Right atrium auricular region (tissue), 2 donors: ENCODE measurements around the gene ITGAE. TPM values are rescaled to one million over a fixed set of nuclear protein-coding genes. Genes with fewer than 3 reads are reported as not detected.

Experiments
- DNase-seq: peaks from one replicate; pipeline ENCODE4 v3.0.0-alpha.2; 2019; ENCODE audit warnings: low spot score
- H3K27ac ChIP-seq, 2 donors: fragments of 200-600 bp; sonication (generic); 1 replicate in 1 of 2; 2 replicates in 1 of 2; pipeline ENCODE4 v1.5.1; 2016 to 2019
- H3K27me3 ChIP-seq, 2 donors: fragments of 200-600 bp; sonication (generic); one replicate each; pipeline versions ENCODE4 v1.5.1 to v1.6.0; 2017 to 2019
- H3K36me3 ChIP-seq: fragments of 200-600 bp; sonication (generic); one replicate; pipeline ENCODE4 v1.5.1; 2016
- H3K4me1 ChIP-seq, 2 donors: fragments of 200-600 bp; sonication (generic); one replicate each; pipeline versions ENCODE4 v1.5.1 to v1.6.0; 2017 to 2019
- H3K4me3 ChIP-seq, 2 donors: fragments of 200-600 bp; sonication (generic); 1 replicate in 1 of 2; 2 replicates in 1 of 2; pipeline ENCODE4 v1.5.1; 2017 to 2019; ENCODE audit warnings: mild to moderate bottlenecking in 1 of 2, moderate library complexity in 1 of 2
- H3K9me3 ChIP-seq, 2 donors: fragments of 200-600 bp; sonication (generic); one replicate each; pipeline ENCODE4 v1.5.1; 2019
- CTCF ChIP-seq, 2 donors: fragments of 200-600 bp; sonication (generic); IDR thresholded peaks; one replicate each; pipeline ENCODE4 v1.5.1; 2019; ENCODE audit warnings: antibody characterized with exemption in 2 of 2
- total RNA-seq, 2 donors: library from RNA; depleted of rRNA; stranded (reverse); fragments of >200 nt; gene quantifications; one replicate each; pipeline ENCODE4 v1.1.0, GENCODE V29; 2016

ITGAE gene
- total RNA-seq, 2 donors from 2014 or later: 23.4 to 26.1 TPM

GRCh38 chr17:3773966-3774365 is 27.0 kb downstream of the ITGAE start:
- H3K4me3 ChIP-seq: no peak overlapping the region
- no peaks in the 10 kb centered on the region for H3K36me3 ChIP-seq
- no peak overlapping the region for H3K27ac ChIP-seq
- no peak for DNase-seq
- no peak for TF ChIP-seq CTCF (IDR thresholded peaks at IDR 0.05)
- no peaks in the 10 kb centered on the region for H3K9me3 ChIP-seq
- H3K27me3 ChIP-seq: no peaks in the 10 kb centered on the region
- H3K4me1 ChIP-seq: no peaks in the 10 kb centered on the region

DNA sequence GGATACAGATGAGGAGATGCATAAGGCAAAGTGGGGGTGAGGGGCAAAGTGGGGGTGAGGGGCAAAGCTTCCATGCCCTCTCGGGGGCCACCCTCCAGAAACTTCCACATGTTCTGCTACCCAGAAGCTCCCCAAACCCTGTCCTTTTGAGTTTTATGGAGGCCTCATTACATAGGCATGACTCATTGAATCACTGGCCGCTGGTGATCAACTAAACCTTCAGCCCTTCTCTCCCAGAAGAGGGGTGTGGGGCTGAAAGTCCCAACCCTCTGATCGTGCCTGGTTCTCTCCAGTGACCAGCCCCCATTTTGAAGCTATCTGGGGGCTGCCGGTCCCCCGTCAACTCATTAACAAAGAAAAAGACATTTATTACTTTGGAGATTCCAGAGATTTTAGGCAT is 27.5 kb downstream of the ITGAE start:
- no peak for DNase-seq
- Histone ChIP-seq H3K36me3 (no peaks in the 10 kb centered on the region), H3K27ac (no peak overlapping the region), H3K27me3 (no peaks in the 10 kb centered on the region), H3K4me1 (no peaks in the 10 kb centered on the region), H3K4me3 (no peak overlapping the region), H3K9me3 (no peaks in the 10 kb centered on the region)
- TF ChIP-seq CTCF (IDR thresholded peaks at IDR 0.05): no peak

DNA sequence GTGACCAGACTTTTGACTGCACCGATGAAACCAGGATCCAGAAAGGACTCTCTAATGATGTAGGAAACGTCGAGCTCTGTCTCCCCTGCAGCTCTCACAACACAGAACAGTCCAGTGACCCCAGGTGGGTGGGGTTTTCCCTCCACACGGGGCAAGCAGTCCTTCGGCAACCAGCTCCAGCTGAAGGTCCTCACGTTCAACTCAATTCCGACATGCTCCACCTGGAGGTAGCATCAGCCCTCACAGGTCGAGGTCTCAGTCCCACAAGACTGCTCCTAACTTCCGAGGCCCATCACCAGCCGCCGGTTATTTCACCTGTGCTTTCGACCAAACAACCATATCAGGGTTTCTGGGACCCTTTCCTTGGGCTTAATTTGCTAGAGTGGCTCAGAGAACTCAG is 28.2 kb downstream of the ITGAE start:
- no peaks in the 10 kb centered on the region for H3K4me1 ChIP-seq
- no peaks in the 10 kb centered on the region for H3K9me3 ChIP-seq
- no peaks in the 10 kb centered on the region for H3K27me3 ChIP-seq
- no peak for DNase-seq
- no peaks in the 10 kb centered on the region for H3K36me3 ChIP-seq
- no peak overlapping the region for H3K4me3 ChIP-seq
- no peak for TF ChIP-seq CTCF (IDR thresholded peaks at IDR 0.05)
- no peak overlapping the region for H3K27ac ChIP-seq

DNA sequence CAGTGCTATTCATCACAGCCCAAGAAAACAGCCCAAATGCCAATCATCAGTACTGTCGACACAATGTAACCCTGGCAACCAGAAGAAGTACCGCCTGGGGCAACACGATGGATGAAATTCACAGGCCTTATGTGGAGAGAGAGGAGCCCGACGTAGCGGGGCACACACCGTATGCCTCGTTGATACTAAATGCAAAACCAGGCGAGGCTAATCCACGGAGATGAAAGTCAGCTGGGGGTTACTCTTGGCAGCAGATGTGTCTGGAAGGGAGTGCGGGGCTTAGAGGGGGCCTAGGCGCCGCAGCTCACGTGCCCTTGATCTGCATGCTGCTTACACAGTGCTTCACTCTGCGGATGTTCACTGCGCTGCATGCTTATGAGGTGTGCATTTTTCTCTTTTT is 29.8 kb downstream of the ITGAE start:
- Histone ChIP-seq H3K36me3 (no peaks in the 10 kb centered on the region), H3K27ac (no peak overlapping the region), H3K9me3 (no peaks in the 10 kb centered on the region), H3K4me1 (no peaks in the 10 kb centered on the region), H3K4me3 (no peak overlapping the region), H3K27me3 (no peaks in the 10 kb centered on the region)
- TF ChIP-seq CTCF (IDR thresholded peaks at IDR 0.05): no peak
- no peak for DNase-seq

- H3K4me3 ChIP-seq: no peak overlapping the region
- no peak overlapping the region for H3K27ac ChIP-seq
- no peaks in the 10 kb centered on the region for H3K4me1 ChIP-seq
- TF ChIP-seq CTCF (IDR thresholded peaks at IDR 0.05): no peak
- no peaks in the 10 kb centered on the region for H3K36me3 ChIP-seq
- DNase-seq: no peak
- H3K27me3 ChIP-seq: no peaks in the 10 kb centered on the region
- H3K9me3 ChIP-seq: no peaks in the 10 kb centered on the region
Observed at GRCh38 chr17:3770466-3770865, 30.5 kb downstream of the ITGAE start.

- H3K9me3 ChIP-seq: no peaks in the 10 kb centered on the region
Observed at GRCh38 chr17:3768769-3769168, 32.2 kb downstream of the ITGAE start.

More at GRCh38 chr17:3768769-3769168, 32.2 kb downstream of the ITGAE start:
- no peaks in the 10 kb centered on the region for H3K4me1 ChIP-seq
- no peak for DNase-seq
- no peak overlapping the region for H3K4me3 ChIP-seq
- no peaks in the 10 kb centered on the region for H3K36me3 ChIP-seq
- no peaks in the 10 kb centered on the region for H3K27me3 ChIP-seq
- TF ChIP-seq CTCF (IDR thresholded peaks at IDR 0.05): no peak
- H3K27ac ChIP-seq: no peak overlapping the region
